Fibroblast of the conjunctiva (primary cell): Measurements from ENCODE around the gene AKAP6.
"Not testable (repeated sequence)": the region's sequence is repeated elsewhere in the genome, so short reads cannot be mapped to it uniquely, and the experiment has no call there.

Experiments used
- DNase-seq: peaks from one replicate; pipeline ENCODE4 v3.0.0-alpha.2; 2010; ENCODE audit warnings: low read depth

The AKAP6 gene

DNA sequence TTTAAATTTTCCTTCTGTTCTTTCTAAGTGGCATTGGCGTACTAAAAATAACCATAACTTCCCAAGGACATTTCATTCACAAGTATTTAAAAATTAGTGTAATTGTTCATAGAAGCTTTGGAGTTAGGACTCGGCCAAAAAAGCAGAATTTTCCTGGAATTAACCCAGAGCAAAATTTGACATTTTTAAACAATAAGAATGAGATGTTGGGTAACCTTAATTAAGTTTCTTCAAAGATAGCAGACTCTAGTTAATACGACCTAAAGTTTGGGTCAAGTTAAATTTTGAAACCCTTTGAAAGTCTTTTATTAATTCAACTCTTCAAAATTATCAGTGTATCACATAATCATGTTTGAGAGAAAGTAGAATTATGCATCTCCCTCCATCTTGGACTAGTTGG is 118.3 kb downstream of the AKAP6 start:
- no peak for DNase-seq

DNA sequence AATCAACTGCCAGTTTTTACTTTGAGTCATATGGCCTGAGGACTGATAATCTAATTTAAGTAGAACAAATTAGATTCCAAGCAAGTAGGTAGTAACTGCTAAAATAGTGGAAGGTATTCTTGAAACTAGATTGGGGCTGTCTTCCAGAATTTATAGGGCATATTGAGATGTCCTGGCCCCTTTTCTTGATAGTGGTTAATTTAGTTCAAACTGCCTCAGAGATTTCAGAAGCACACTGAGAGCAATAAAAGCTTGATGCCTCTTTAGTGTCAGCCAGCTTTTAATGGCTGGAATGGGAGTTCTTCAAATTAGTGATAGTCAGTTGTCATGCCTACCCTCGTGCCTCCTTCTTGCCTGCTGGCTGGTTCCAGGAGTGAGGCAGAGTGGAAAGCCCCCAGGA is 120.5 kb downstream of the AKAP6 start:
- DNase-seq, result no peak

DNA sequence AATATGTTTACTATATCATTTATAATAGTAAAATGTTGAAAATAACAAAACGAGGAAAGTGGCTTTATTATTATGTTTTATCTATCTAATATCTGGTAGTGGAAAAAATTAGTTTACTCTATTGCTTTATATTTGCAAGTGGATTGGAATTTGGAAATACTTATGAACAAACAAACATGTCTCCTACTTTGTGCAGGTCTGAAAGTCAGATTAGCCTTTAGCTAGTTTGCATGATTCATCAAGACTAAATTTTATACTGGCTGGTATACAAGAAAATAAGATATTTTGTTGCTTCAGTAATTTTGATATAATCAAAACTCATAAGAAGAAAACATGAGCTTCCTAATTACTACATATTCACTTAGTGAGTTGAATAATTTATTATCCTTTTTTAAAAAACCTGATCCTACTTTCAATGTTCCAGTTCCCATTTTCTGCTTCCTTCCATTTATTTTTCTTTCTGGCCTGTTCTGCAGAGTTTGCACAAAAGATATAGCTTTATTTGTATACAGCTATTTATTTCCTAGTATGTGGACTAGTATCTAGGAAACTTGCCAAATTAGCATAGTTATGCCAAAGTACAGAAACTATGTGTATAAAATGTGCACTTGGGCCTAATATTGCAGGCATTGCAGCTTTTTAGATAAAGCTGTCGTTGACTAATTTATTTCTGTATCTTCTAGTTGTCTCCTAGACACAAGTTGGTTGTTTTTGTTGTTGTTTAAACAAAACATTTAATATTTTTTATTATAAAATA is 122.0 kb downstream of the AKAP6 start:
- DNase-seq, result no peak

DNA sequence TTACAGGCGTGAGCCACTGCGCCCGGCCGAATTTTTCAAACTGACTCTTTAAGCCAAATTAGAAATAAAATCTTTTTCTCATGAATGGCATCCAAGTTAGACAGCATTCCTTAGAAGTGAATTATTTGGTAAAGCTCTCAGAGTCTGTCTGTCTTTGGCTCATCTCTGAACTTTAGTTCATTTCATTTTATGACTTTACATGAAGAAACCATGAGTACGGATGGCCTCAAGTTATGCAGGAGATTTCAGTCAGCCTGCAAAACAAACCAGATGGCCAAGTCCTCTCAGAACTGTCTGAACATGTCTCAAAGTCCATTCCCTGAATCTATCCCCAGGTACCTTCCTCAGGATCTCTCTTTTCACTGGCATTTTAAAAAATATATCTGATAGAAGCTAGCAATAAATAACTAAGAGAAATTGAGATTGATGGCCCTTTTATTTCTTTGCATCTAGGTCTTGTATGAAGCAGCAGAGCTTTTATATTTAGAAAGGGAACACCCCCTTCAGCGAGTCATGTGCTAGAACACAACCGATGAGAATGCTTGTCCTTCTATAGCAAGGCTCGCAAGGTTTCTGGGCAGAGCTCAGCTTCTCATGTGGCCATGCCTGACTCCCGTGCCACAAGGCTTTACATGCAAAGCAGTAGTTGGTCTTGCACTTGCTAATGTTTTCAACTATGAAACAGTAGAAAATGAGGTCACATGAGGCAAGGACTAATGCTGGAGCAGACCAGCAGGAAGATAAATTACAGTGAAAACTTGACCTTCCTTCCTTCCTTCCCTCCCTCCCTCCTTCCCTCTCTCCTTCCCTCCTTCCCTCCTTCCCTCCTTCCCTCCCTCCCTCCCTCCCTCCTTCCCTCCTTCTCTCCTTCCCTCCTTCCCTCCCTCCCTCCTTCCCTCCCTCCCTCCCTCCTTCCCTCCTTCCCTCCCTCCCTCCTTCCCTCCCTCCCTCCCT is 125.0 kb downstream of the AKAP6 start:
- no peak for DNase-seq

DNA sequence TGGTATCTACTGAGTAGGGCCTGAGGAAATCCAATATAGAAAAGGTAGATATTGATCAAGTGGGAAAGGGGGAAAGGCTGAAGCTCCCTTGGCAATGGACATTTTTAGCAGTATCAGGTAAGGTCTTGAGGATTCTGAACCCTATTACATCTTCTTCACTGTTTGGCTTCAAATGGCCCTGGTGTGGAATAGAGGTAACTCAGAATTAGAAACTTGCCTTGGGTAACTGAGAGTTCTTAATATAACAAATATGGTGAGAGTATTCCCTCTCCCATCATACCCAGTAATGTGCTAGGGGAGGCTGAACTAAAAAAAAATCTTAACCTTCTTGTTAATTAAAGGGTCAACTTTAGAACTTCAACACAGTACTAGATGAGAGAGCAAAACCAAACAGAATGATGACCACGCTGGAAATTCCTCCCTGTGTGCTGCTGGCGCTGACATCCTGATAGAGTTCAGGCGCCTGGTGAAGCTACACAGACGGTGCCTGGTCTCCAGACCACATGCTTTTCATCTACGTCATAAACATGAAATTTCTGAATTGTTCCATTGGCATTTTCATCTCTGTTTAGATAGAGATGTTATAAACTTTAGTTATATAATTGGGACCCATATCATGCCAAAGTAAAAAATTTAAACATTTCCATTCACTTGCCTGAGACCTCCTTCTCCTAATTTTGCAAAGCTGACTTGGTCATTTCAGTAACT is 128.3 kb downstream of the AKAP6 start:
- DNase-seq, result no peak

DNA sequence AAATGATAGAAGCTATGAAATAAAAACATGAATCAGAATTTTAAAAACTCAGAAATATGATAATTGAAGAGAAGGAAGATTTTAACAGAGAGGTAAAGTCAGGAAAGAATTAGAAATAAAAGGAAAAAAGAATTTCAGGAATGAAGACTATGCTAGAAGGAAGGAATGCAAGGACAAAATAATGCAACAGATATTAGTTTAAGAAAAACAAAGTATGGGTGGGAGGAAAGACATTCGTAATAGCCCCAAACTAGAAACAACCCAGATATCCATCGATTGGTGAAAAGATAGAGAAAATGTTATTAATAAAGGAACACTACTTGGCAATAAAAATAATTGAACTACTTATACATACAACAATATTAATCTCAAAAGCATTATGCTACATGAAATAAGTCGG is 129.6 kb downstream of the AKAP6 start:
- no peak for DNase-seq

DNA sequence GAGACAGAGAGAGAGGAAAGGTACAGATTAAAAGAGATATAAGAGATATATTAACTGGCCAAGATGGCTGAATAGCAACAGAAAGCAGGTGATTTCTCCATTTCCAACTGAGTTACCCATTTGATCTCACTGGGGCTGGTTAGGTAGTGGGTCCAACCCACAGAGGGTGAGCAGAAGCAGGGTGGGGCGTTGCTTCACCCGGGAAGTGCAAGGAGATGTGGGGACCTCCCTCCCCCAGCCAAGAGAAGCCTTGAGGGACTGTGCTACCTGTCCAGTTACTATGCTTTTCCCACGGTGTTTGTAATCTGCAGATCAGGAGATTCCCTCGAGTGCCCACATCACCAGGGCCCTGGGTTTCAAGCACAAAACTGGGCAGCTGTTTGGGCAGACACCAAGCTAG is 131.2 kb downstream of the AKAP6 start:
- no peak for DNase-seq

DNA sequence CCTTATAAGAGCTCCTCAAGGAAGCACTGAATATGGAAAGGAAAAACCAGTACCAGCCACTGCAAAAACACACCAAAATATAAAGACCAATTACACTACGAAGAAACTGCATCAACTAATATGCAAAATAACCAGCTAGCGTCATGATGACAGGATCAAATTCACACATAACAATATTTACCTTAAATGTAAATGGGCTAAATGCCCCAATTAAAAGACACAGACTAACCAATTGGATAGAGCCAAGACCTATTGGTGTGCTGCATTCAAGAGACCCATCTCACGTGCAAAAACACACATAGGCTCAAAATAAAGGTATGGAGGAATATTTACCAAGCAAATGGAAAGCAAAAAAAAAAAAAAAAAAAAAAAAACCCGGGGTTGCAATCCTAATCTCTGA is 133.5 kb downstream of the AKAP6 start:
- DNase-seq, result not testable (repeated sequence)

DNA sequence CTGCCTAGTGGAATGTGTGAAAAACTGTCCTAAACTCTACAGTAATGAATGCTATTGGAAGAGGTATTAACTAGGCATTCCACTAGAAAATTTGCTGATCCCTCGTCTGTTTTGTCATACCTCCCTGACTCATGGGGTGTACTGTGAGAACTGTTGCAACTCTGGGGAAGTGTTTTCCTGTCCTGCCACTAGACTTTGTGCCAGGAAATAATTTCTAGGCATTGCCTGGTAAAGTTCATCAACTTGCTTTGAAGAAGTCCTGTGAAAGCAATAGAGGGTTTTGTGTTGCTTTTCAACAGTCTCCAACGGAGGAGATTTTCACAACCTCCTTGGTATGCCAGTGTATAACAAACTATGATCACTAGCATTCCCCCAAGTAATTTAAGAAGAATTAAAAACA is 139.9 kb downstream of the AKAP6 start:
- DNase-seq, result peak; percentile 42

DNA sequence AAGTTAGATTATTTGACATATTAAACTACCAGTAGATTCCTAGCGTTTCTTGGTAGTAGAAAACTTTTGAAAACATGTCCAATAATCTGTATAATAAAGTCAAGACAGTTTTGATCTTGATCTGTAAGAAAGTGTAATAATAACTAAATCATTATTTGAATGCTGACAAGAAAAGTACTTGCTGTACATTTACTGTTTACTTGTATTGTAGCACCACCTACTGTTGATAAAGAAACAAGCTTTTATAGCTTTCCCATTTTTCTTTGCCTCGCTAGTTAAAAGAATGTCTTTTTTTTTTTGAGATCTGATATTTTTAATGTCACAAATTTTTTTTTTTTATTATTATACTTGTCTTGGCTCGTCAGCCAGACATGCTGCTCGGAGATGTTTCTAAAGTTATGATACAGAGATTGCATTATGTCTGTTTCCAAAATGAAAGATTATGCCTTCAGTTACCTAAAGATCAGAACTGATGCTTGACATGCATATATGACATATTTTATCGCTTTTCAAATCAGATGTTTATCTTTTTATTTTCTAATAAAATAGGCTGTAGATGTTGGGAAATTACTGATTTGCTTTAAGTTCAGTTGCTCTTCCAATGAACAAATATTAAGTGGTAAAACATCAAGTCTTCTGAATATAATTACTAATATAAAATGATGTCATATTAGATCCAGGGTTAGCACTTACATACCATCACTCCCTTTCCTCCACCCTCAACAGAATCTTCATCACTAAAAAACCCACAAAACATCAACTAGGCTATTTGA is 140.5 kb downstream of the AKAP6 start:
- DNase-seq, result peak; percentile 45

DNA sequence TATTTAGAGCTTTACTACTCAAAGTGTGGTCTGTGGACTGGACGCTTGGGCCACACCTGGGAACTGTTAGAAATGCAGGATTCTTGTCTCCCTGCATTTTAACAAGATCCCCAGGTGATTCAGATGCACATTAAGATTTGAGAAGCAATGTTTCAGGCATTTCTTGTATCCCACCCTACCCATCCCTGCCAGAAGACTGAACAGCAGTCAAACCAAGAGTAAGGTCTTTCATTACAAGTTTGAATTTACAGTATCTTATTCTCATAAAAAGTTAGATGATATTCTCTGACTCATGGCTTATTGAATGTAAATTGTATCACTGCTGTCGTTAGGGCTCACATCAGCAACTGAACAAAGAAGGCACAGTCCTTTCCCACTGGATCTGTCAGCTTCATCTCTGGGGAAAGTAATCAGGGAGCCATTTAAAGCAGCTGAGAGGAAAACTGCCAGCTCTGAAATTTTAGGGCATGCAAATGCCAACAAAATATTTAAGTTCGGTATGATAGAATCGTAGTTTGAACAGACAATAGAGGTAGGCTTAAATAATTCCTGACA is 141.1 kb downstream of the AKAP6 start:
- no peak for DNase-seq

DNA sequence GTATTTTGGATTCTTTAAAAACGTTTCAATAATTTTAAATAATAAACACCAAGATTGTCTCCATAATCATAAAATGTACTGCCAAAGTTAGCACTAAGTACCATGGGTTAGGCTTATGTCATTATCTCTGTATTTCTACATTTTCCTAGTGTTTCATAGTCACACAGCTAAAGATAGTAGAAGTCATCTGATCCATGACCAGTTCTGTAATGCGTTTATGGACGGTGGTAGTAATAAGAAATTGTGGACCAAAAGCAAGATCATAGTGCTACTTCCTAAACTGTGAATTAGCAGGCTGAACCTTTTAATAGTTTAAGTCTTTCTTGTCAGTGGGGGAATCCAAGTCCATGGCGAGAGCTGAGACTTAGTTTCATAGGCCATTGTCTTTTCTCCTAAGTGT is 142.1 kb downstream of the AKAP6 start:
- no peak for DNase-seq

DNA sequence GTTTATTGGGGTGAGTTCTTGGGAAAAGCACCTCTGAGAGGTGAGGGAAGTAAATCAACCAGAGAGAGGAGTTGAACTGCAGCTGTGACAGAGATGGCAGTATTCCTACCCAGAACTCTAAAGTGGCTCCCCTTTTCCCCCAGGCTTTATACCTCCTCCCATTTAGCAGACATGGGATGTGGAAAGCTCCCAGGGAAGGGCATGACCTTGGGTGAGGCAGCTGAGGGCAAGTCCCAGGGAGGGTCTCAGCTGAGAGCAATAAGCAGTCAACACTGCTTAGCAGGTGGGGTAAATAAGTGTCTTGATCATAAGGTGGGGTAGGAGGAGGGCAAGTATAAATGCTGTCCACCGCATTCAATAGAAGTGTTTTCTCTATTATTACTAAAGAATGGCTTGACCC is 143.0 kb downstream of the AKAP6 start:
- DNase-seq, result no peak

DNA sequence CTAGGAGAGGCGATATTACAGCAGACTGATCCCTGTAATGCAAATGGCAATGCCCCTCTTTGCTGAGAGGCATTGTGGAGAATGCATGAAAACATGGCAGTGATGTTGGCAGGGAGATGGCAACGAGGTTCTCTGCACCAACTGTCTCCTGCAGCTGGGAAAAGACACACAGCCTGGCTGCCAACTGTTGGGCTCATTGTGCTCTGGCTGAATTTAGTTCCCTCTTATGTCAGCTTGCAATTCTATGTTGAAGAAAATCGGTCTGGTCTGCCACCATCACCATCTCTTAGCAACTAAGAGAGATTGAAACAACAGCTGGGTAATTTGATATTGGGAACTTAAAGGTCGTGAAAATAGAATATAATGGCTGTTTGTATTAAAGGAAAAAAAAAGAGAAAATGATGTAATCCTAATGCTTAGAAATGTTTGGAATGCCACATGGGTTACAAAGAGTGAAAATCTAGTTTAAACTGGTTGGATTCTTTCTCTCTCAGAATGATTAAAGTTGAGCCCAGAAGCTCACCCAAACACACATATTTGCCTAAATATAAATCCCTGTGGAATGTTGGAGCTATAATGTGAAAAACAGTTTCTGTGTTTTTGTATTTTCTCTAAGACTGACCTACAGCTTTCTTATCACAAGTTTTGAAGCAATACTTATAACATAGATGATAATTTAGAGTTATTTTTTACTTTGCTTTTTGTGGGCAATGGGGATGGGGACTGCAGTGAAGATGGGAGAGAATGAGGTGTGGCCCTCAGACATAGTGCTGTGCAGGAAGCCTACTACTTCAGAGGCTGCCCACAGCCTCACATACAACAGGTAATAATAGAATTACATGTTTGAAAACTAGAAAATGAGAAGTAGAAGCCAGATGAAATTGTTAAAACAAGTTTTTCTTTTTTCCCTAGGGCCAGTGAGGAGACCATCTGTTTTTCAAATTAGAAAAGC is 143.7 kb downstream of the AKAP6 start:
- DNase-seq, result peak; percentile 57

DNA sequence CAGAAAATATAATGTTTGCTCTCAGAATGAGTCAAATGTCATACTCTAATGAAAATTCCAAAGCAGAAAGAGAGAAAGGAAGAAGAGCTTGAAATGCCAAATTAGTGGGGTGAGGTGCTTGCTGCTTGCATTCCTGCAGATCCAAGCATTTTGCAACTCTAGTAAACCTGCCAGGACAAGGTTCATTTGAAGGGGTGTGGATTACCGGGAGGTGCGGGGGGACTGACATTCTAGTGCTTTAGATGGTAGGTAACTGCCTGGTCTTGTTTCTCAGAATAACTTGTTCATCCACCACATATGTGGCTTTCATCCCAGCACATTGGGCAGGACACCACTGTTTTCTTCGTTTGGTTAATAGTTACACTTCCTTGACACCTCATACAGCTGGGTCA is 144.4 kb downstream of the AKAP6 start:
- no peak for DNase-seq

DNA sequence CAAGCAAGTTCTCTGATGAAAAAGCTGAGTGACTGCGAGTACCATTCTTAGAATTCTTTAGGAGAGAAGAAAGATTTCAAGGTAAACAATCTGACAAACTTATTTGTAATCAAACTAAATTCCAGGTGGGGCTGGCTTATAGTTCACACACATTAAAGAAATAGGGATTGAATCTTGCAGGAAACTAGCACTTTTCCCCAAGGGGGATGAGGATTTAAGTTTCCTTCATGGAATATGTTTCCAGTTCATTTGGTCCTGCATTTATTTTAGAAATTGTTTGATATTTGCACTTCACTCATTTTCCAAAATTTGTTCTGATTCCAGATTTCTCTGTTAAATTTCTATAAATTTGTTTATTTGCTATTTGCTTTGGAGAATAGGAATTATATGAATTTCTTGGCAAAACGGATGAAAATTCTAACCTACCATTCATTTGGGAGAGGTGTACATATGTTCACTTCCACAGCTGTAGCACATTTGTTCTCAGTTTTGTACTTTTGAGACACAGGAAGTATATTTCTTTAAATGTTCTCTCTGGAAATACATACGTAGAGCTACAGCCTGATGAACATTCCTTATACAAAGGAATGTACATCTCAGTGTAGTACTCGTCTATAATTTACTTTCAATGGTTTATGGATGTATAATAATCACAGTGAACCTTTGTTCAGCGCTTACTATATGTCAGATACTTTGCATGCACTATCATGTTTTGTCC is 145.5 kb downstream of the AKAP6 start:
- no peak for DNase-seq

DNA sequence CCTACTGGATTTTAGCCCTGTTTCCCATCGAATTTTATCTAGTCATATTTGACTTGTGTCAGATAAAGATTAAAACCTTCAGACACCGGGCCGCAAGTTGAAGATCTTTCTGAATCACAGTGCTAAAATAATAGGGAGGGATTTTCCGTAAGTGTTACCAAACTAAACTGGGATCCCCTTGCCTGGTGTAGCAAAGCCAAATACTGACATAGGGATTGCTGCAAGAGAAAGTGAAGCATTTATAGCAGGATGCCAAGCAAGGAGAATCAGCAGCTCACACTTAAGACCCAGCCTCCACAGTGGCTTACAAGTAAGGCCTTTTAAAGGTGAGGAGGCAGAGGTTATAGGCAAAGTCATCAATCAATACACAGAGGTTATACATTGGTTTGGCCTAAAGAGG is 147.4 kb downstream of the AKAP6 start:
- no peak for DNase-seq

DNA sequence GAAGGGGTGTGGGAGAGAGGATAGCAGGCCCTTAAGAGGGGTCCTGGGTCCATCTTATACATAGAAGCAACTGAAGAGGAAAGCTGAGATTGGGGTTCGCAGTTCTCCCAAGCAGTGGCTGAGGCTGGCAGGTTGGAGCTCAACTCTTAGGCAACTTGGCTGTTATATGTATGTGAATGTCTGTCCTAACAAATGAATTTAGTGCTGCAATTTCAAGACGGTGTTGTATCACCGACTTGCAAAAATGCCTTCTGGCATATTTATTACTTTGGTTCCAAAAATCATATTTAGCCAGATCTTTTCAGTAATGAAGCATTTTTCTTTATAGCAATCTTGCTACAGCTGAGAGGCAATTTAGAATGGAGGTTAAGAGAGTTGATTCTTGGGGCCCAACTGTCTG is 148.3 kb downstream of the AKAP6 start:
- no peak for DNase-seq

DNA sequence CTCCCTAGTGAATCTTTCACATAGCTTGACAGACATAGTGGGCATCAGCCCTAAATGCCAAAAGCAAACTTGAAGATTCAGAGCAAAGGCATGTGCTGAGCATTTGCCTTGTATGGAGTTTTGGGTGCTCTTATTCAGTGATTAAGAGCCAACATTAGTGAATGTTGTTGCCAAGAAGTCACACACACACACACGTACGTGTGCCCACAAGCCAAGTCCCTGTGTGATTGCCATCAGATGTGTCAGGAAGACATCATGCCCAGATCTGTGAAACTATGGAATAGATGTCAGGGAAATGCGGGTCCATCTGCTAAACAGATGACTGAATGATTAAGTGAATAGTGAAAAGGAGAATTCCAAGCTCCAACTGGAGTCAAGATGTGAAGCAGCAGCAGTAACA is 149.0 kb downstream of the AKAP6 start:
- DNase-seq, result peak; percentile 12

DNA sequence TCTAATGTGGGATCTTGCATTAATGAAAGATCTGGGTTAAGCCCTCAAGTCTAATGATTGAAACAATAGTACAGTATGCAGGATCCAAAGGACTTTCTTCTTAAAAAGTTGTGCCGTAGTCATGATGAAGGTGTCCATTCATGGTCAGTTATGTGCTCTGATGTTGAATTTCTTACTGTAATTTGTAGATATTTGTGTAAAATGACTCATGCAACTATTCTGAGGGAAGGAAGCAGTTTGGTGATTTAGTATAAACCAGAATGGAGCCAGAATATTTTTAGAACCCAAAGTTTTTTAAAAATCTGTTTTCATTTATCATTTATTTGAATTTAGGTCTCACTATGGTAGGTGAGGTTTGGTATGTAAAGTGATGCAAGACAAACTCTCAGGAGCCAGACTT is 151.2 kb downstream of the AKAP6 start:
- no peak for DNase-seq
